Stimulated activated CD8-positive, alpha-beta memory T cell treated with anti-CD3 and anti-CD28 coated beads, Interleukin-2, amount 100 ng/mL, for 1 hour (primary cell): ENCODE results near the gene CNTNAP2.

Experiments used
- DNase-seq, 2 donors: peaks; one replicate each; pipeline ENCODE4 v3.0.0-alpha.2; 2020; ENCODE audit warnings: low read depth in 2 of 2

The CNTNAP2 gene

GRCh38 chr7:147014286-147014955, 897.8 kb downstream of the CNTNAP2 start:
- no peak for DNase-seq

- DNase-seq, result no peak
Measured at GRCh38 chr7:147015999-147016398, 899.4 kb downstream of the CNTNAP2 start.

DNA sequence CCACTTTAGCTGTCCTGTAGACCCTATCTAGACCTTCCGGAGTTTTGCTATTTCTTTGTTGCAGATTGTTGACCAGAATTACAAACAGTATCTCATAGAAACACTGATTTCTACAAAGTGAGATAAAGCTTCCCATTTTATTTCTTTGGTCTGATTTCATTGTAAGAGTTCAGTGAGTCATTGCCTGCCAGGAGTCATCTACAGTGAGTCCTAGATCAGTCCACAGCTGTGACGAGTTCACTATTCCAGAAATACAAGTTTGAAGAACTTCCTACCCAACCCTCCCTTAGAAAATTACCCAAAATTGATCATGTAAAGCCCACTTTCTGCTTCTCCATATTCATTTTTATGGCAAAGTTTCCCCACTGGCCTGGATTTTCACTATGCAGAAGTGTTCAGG, 905.5 kb downstream of the CNTNAP2 start:
- DNase-seq, result no peak

DNA sequence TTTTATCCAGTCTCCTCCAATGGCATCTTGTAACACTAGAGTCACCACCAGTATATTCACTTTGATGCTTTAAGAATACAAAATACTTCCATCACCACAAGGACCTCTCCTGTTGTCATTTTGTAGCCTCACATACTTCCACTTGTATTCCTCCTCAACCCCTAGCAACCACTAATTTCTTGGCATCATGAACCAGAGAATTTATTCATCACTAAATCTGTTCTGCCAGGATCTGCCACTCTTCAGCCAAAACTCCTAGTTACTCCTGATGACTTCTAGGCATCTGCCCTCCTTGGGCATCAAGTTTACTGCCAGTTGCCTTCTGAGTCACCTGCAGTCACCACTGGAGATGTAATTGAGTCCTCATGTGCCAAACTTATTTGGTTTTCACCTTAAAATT, 906.8 kb downstream of the CNTNAP2 start:
- no peak for DNase-seq

GRCh38 chr7:147029953-147030352, 913.4 kb downstream of the CNTNAP2 start:
- DNase-seq, result no peak

DNA sequence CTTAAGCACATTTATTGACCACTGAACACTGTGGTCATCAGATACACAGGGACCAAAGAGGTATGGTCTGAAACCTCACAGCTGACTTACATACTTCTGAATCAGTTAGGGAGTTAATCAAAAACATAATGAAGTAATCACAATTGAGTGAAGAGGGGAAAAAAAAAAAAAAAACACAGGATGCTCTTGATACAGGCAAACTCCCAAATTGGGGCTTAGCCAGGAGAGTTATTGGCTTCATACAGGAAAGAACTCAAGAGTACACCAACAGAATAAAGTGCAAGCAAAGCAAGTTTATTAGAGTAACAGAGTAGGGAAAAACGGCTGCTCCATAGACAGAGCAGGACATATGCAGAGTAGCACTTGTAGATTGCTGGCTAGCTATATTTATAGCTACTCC, 917.0 kb downstream of the CNTNAP2 start:
- DNase-seq, result no peak

GRCh38 chr7:147041438-147041837, 924.8 kb downstream of the CNTNAP2 start:
- DNase-seq, result no peak

GRCh38 chr7:147044941-147045340, 928.3 kb downstream of the CNTNAP2 start:
- no peak for DNase-seq

DNA sequence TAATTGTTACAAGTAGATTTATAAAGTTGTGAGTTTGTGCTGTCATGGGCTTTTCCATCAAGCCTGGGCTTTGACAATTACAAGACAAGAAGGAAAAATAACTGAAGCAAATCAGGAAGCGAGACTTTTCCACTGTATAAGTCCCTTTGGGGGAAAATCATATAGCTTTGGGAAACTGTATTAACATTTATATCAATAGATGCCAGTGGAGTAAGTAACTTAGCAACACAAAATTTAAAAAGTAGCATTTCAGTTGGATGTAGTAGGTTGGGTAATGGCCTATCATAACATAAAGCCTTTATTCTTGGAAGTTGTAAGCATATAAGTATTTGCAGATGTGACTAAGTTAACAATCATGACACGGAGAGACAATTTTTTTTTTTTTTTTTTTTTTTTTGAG, 931.1 kb downstream of the CNTNAP2 start:
- DNase-seq, result no peak

DNA sequence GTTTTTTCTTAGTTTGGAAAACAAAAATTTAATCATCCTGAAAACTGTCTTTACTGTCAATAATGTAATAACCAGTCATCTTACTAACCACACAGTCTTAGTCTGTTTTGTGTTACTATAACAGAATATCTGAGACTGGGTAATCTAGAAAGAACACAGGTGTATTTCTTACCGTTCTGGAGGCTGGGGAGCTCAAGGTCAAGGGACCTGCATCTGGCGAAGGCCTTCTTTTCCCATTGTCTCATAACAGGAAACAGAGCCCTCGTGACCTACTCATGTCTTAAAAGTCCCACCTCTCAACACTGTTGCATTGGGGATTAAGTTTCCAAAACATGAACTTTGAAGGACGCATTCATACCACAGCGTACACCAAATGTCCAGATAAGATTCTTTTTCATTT, 932.3 kb downstream of the CNTNAP2 start:
- no peak for DNase-seq

DNA sequence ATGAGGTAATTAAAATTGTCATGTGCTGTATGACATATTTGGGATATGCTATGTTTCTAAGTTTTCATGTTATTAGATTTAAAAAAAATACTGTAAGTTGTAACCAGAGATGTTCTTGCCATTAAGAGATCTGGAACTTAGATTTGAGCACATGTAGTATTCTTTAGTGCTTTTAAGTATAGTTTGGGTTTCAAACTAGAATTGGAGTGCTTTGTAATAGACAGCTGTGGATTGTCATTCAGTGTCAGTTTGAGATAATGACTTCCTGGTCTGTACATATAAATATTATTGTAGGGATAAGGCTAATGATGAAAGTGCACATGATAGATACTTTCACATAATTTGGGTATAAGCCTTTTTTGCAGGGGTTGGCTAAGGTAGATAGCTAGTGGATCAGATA, 936.2 kb downstream of the CNTNAP2 start:
- no peak for DNase-seq

DNA sequence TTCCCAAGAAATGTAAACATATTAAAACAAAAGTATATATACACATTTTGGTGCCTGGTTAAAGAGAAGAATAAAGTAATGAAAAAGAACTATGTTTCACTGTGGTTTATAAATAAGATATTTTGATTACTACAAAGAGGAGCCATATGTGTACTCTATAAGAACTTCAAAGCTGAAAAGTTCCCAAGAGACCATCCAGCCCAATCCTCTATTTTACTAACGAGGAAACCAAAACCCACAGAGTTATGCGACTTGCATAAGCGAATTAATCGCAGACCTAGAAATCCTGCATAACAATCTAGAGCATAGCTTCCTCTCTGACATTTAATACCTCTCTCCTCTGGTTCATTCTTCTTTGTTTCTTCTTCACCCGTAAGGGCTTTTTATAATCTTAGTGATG, 937.1 kb downstream of the CNTNAP2 start:
- no peak for DNase-seq

- no peak for DNase-seq
Measured at GRCh38 chr7:147060070-147060469, 943.5 kb downstream of the CNTNAP2 start.

DNA sequence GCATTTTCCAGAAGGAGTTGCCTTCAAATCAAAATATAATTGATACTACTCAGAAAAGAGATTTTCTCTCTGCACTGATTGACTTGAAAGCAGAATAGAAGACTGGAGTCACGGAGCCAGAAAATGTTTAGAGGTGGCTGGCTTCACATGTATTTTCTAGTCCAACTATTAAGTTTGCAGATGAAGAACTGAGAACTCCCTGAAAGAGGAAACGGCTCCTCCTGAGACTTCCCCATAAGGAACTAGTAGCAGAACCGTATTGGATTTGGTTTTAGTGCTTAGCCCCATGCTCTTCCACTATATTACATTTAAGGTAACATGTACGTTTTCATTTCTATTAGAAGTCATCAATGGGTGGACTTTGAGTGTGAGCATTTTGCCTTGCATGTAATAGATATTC, 946.3 kb downstream of the CNTNAP2 start:
- DNase-seq, result no peak

- no peak for DNase-seq
Measured at GRCh38 chr7:147068842-147069241, 952.2 kb downstream of the CNTNAP2 start.

DNA sequence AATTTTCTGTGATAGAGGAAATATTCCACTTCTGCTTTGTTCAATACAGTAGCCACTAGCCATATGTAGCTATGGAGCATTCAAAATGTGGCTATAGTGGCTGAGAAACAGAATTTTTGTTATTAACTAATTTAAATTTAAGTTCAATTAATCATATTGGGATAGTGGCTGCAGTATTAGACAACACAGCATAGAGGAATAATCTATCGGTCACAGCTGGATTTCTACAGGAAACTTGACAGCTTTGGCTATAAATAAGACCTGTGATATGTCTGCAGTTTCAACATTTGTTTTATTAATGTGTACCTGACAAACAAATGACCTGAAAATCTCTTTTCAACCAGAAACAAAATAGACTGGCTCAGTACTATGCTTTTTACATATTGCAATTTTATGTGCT, 953.2 kb downstream of the CNTNAP2 start:
- DNase-seq, result no peak

DNA sequence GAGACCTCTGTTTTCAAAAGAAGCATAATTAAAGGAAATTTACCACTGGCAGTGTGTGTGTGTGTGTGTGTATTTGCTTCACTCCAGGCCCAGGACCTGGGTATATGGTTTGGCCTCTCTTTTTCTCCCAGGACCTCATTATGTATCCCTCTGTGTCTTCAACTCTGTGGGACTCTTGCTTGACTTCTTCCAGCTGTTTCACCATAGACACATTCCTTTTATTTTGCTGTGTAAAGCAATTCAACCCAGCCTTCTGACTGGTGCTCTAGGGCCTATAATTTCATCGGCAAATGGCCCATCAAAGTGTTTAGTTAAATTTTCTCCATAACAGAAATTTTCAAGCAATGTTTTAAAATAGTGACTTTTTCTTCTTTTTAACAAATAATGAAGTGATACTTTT, 954.3 kb downstream of the CNTNAP2 start:
- DNase-seq, result no peak

DNA sequence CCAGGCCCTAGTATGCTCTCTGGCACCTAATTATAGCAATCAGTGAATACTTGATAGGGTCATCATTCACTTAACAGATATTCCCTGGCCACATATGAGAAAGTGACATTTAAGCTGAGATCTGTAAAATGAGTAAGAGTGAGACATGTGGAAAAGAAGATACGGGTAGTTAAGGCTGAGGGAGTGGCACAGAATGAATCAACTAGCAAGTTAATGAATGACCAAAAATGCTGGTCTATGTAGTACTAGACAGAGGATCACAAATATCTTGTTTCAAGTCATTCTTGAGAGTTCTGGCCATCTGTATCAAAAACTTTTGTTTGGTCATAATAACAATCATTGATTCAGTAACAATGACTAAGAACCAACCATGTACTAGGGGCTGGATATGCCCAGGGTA, 954.9 kb downstream of the CNTNAP2 start:
- DNase-seq, result no peak

DNA sequence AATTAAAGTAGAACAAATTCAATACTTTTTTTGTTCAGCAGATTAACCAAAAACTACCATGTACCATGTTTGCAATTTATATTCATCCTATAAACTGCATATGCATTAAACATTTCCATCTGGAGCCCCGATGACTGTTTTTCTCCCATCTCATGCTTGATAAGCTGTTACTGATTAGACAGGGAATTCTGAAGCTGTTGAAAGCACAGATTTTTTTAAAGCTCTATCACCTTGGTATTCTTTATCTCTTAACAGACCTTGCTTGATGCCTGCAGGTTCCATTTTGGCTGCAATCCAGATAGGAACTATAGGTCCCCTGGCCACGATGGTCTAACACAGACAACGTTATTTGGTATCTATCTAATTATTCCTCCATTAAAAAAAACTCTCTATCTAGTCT, 961.7 kb downstream of the CNTNAP2 start:
- no peak for DNase-seq

DNA sequence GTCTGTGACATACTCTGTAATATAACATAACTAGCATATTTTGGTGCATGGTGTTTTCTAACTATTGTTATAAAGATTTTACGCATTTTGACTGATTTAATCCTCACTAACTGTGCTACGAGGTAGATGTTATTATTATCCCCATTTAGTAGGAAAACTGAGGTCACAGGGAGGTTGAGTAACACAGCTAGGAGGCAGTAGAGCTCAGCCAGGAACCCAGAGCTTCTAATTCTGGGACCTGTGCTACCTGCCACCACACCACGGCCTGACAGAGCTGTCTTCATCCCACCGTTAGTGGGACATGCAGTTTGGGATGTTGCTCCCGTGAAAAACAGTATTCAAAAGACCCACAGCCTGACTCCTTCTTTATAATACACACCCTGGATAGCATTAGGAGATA, 962.5 kb downstream of the CNTNAP2 start:
- DNase-seq, result no peak

GRCh38 chr7:147079921-147080420, 963.4 kb downstream of the CNTNAP2 start:
- no peak for DNase-seq

DNA sequence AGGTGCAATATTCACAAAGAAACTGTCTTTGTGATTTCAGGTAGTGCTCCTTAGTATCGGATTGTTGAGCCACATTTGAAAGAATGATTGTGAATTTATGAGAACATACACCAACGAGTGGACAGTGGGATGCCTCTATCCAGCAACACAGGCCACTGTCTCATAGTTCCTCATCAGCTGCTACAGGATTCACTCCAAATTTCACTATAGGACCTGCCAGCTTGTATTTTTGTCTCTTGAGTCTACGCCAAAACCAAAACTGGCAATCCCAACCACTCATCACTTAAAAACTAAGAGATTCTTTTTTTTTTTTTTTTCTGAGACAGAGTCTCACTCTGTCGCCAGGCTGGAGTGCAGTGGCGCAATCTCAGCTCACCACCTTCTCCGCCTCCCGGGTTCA, 964.5 kb downstream of the CNTNAP2 start:
- no peak for DNase-seq

DNA sequence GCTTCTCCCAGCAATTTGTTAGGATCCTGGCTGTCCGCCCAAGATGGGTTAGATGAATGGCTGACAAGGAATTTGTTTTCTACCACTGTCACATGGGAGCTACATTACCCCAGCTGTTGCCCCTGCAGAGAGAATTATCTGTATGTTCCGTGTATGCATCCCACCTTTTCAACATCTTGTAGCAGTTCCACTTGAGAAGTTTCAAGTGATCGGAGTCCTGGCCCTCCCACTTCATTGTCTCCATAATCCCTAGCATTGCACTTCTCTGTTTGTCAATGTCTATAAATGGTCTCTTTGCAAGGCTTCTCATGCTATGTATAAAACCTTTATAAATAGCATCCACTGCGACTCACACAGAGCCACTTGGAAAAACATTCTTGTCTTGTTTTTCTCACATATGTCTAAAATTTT, 972.5 kb downstream of the CNTNAP2 start:
- DNase-seq, result no peak

DNA sequence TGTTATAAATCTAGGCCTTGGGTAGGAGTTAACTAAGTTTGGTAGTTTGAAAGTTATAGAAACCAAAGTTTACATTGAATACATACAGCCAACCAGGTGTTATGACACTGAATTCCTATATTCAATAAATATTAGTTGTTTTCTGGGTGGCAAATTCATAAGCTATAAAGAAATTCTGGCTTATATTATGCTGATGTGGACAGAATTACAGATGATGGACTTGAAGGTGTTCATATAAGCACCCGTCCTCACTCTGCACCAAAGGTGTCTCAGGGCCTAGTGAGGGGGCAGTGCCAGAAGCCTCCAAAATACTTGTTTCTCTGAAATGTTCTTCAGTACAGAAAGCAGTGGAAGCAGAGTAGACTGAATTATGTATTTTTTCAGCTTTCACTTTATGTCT, 973.0 kb downstream of the CNTNAP2 start:
- DNase-seq, result no peak
